Measurements from ENCODE around the gene PSMD14.
"Not testable (repeated sequence)": the region's sequence is repeated elsewhere in the genome, so short reads cannot be mapped to it uniquely, and the experiment has no call there.

Gene PSMD14

DNA sequence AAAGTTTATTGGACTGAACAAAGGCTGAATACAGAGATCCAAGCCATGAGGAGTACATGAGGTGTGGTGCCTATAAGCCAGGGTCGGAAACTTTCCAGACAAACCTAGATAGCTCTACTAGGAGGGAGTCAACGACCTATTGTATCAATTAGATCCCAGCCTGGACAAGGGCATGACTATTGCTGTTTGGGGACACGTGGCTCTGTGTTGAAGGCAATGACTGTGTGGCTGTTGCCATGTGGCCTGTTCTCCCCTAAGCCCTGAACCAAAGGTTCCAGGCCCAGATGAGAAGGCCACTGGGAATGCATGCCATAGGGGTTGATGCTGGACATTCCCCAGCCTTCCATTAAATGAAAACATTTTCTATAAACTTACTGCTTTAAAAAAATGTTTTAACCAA is 31.3 kb downstream of the PSMD14 start:
- not testable (repeated sequence) for DNase-seq

GRCh38 chr2:161340930-161341413 is 32.7 kb downstream of the PSMD14 start:
- DNase-seq = not testable (repeated sequence)

GRCh38 chr2:161343235-161343634 is 35.0 kb downstream of the PSMD14 start:
- no peak for DNase-seq

DNA sequence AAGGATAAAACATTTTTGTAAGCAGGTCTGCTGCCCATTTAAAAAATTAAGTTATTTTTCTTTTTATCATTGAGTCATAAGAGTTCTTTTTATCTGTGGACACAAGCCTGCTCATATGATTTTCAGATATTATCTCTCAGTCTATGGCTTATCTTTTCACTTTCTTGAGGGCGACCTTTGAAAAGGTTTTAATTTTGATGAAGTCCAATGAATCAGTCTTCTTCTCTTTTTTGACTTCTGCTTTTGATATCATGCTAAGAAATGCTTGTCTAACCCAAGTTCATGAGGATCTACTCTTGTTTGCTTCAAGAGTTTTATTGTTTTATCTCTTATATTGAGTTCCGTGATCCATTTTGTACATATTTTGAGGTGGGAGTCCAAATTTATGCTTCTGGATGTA is 36.5 kb downstream of the PSMD14 start:
- no peak for DNase-seq

DNA sequence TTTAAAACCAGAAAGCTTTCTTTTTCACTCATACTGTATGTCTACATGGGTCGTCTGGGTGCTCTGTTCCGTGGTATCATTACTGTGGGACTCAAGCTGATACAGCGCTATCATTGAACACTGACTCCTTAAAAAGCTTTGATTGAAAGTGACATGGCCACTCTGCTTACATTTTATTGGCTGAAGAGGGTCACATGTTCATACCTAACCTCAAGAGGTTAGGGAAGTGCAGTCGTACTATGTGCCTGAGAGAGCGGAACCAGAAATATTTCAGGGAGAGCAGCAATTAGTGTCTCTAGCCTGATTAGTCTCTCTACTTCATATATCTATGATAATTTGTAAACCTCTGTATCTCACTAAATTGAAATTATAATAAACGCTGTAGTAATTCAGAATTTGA is 43.5 kb downstream of the PSMD14 start:
- DNase-seq = no peak

- DNase-seq = peak; percentile 76
Measured at GRCh38 chr2:161352719-161353118, 44.5 kb downstream of the PSMD14 start.

DNA sequence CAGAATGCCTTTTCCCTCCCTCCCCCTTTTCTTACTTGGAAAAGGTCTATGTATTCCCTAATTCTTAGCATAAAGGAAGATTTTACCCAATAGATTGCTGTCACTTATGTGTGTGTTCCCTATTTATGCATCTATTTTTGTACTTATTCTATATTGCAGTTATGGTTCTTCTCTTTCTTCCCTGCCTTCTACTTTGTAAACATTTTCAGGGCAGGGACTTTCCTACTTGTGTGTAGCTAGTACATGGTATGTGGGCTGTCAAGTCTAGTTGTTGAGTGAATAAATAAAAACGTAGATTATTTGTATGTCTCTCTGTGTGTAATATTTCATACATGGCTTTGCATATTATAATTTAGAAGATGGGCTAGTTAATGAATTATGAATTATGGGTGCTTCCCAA is 45.3 kb downstream of the PSMD14 start:
- no peak for DNase-seq

GRCh38 chr2:161354106-161354505 is 45.9 kb downstream of the PSMD14 start:
- DNase-seq = no peak

- DNase-seq = no peak
Measured at GRCh38 chr2:161355106-161355505, 46.9 kb downstream of the PSMD14 start.

DNA sequence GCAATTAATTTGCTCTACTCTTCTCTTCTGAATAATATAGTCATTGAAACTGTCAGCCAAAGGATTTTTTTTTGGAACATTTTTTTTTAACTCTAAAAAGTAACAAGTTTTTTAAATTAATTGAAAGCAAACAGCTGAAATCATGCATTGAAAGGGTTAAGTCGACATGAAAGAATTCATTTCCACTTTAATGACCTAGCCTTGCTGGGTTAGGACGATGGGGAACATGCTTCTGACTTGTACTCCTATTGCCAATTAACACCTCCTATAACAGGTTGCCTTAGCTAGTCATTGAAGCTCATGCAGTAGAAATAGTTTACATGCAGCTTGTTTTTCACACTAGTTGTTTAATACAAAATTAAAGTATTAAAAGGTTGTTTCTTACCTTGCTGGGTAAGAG is 47.8 kb downstream of the PSMD14 start:
- DNase-seq = no peak

- DNase-seq = no peak
Measured at GRCh38 chr2:161357097-161357496, 48.9 kb downstream of the PSMD14 start.

DNA sequence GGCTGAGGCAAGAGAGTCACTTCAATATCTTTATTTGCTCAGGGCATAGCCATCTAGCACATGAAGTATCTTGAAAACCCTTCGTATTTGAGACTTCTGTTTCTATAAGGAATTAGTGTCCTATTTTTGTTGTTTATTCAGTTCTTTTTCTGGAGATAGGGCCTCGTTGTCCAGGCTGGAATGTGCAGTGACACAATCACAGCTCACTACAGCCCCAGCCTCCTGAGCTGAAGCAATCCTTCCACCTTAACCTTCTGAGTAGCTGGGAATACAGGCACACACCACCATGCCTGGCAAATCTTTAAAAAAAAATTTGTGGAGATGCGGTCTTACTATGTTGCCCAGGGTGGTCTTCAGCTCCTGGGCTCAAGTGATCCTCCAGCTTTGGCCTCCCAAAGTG is 50.6 kb downstream of the PSMD14 start:
- no peak for DNase-seq

GRCh38 chr2:161360095-161360654 is 52.0 kb downstream of the PSMD14 start:
- DNase-seq = not testable (repeated sequence)

GRCh38 chr2:161362568-161363166 is 54.4 kb downstream of the PSMD14 start:
- DNase-seq = no peak

DNA sequence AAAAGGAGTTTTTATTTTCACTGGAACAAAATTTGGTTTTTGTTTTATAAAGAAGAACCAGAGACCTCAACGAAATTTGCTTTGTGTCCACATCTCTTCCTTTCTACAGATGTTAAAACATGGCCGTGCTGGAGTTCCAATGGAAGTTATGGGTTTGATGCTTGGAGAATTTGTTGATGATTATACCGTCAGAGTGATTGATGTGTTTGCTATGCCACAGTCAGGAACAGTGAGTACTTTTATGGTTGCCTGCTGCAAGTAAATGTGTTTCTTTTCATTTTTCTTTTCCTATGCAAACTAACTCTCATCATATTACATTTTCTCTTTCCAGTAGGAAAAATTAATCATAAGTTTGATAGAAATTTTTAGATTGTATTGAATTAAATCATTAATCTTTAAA is 59.5 kb downstream of the PSMD14 start:
- DNase-seq = no peak

- no peak for DNase-seq
Measured at GRCh38 chr2:161369311-161369710, 61.1 kb downstream of the PSMD14 start.

DNA sequence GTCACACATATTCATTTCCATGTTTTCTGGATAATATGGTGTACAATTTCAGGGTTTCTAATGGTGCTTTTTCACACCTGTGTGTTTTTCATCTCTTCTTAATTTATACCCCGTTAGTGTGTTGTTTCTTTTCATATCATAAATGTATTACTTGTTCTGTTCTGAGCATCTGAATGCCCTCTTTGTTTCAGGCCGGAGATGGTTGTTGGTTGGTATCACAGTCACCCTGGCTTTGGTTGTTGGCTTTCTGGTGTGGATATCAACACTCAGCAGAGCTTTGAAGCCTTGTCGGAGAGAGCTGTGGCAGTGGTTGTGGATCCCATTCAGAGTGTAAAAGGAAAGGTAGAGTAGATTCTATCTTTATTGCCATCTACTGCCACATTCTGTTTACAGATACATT is 62.8 kb downstream of the PSMD14 start:
- no peak for DNase-seq

GRCh38 chr2:161371869-161372268 is 63.6 kb downstream of the PSMD14 start:
- DNase-seq = no peak

DNA sequence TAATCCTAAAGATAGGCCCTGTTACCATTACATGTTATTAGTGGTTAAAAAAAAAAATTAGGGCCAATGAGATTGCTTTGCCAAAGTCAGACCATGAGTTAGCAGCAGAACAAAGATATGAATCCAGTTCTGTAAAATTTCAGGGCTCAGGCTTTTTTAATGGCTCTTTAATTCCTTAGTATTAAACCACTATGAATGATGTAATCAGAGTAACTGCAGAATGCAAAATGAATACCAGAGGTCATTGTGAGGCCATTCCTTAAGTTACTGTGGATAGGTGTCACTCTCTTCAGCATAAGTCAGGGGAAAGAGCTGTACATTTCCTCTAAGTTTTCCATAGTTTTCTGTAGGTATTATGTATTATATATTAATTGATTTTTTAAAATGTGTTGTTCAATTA is 65.7 kb downstream of the PSMD14 start:
- no peak for DNase-seq

GRCh38 chr2:161374446-161374845 is 66.2 kb downstream of the PSMD14 start:
- DNase-seq = no peak

- no peak for DNase-seq
Measured at GRCh38 chr2:161379740-161380139, 71.5 kb downstream of the PSMD14 start.

DNA sequence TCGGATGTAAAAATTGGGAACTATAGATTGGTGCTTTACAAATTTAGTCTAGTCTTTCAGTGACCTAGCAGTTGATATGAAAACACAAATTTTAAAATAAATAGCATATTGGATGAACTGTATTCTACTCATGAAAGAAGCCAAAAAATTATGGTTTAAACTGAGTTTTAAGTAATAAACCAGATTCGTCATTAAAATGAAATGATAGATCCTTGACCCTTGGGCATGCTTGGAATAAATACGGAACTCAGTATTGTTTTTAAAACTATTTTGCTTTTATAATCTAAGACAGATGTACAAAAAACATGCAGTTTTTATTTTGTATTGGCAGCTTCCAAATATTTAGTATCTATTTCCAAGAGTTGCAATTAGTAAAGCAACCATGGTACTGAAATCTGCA is 73.3 kb downstream of the PSMD14 start:
- DNase-seq = no peak

- peak; percentile 9 for DNase-seq
Measured at GRCh38 chr2:161382747-161383146, 74.5 kb downstream of the PSMD14 start.

DNA sequence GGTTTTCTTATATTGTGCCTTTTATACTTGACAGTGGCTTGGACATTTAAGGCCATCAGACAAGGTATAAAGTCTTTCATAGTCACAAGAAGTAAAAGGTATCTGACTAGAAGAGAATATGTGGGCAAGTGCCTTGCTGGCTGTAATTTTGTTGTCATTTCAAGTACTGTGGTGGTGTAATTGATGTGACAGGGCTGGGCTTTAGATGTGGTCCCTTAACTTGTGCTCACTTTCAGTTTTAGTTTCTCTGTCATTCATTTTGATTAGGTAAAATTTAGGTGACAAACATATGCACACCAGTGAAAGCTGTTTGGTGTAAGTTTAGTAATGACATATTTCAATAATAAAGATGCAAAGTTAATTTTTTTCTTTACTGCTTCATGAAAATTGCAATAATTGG is 76.6 kb downstream of the PSMD14 start:
- DNase-seq = no peak

GRCh38 chr2:161386228-161386824 is 78.1 kb downstream of the PSMD14 start:
- no peak for DNase-seq

All from NCI-H82 (cell line).